Measurements from ENCODE around the gene ULK4.

DNA sequence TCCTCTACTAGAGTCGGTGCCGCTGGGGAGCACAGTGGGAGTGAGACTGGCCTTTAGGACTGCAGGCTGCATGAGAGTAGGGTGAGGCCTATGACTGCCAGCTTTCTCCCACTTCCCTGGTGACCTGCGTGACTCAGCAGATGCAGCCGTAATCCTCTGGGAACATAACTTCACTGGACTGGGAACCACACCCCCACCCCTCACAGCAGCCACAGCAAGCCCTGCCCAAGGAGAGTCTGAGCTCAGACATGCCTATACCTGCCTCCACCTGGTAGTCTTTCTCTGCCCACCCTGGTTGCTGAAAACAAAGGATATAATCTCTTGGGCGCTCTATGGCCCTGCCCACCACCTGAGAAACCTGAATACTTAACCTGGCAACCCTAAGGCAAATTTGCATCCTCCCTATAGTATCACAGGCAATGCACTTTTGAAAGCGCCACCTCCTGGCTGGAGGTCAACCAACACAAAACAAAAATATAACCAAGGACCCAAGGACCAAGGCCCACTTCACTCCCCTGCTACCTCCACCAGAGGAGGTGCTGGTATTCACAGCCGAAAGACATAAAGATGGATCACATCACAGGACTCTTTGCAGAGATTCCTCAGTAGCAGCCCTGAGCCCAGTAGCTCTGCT is 453.7 kb downstream of the ULK4 start:
- TF ChIP-seq, protein P1, sequence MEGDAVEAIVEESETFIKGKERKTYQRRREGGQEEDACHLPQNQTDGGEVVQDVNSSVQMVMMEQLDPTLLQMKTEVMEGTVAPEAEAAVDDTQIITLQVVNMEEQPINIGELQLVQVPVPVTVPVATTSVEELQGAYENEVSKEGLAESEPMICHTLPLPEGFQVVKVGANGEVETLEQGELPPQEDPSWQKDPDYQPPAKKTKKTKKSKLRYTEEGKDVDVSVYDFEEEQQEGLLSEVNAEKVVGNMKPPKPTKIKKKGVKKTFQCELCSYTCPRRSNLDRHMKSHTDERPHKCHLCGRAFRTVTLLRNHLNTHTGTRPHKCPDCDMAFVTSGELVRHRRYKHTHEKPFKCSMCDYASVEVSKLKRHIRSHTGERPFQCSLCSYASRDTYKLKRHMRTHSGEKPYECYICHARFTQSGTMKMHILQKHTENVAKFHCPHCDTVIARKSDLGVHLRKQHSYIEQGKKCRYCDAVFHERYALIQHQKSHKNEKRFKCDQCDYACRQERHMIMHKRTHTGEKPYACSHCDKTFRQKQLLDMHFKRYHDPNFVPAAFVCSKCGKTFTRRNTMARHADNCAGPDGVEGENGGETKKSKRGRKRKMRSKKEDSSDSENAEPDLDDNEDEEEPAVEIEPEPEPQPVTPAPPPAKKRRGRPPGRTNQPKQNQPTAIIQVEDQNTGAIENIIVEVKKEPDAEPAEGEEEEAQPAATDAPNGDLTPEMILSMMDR (IDR thresholded peaks at IDR 0.05) = no peak; the same call in 1 of the 2 replicates
- no peak for TF ChIP-seq POLR2AphosphoS5 (IDR thresholded peaks at IDR 0.05; ENCODE audit: low read depth, low read length)
- TF ChIP-seq, protein P2, sequence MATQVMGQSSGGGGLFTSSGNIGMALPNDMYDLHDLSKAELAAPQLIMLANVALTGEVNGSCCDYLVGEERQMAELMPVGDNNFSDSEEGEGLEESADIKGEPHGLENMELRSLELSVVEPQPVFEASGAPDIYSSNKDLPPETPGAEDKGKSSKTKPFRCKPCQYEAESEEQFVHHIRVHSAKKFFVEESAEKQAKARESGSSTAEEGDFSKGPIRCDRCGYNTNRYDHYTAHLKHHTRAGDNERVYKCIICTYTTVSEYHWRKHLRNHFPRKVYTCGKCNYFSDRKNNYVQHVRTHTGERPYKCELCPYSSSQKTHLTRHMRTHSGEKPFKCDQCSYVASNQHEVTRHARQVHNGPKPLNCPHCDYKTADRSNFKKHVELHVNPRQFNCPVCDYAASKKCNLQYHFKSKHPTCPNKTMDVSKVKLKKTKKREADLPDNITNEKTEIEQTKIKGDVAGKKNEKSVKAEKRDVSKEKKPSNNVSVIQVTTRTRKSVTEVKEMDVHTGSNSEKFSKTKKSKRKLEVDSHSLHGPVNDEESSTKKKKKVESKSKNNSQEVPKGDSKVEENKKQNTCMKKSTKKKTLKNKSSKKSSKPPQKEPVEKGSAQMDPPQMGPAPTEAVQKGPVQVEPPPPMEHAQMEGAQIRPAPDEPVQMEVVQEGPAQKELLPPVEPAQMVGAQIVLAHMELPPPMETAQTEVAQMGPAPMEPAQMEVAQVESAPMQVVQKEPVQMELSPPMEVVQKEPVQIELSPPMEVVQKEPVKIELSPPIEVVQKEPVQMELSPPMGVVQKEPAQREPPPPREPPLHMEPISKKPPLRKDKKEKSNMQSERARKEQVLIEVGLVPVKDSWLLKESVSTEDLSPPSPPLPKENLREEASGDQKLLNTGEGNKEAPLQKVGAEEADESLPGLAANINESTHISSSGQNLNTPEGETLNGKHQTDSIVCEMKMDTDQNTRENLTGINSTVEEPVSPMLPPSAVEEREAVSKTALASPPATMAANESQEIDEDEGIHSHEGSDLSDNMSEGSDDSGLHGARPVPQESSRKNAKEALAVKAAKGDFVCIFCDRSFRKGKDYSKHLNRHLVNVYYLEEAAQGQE (IDR thresholded peaks at IDR 0.05; ENCODE audit: insufficient read depth in 1 of 2, low read depth in 2 of 2, low read length in 1 of 2) = no peak
- TF ChIP-seq SIN3A (IDR thresholded peaks at IDR 0.05; ENCODE audit: borderline replicate concordance, insufficient read depth, low read depth, low read length) = no peak
- no peak for TF ChIP-seq TCF7L2 (IDR thresholded peaks at IDR 0.05; ENCODE audit: low read depth, low read length)
